PC-3 (cell line): ENCODE measurements around the gene ATP2B2. TPM values are rescaled to one million over a fixed set of nuclear protein-coding genes. Genes with fewer than 3 reads are reported as not detected.

Experiments used
- ATAC-seq: fragments of 200-7000 bp; cut with Tn5 transposase; 2 replicates; pipeline ENCODE4 v1.9.1; 2020; ENCODE audit warnings: mild to moderate bottlenecking, moderate library complexity
- BruUV-seq: library from RNA; stranded (reverse); fragments of 400-500 nt; replicated peaks from 2 replicates; lab custom pipeline; 2021; lab: Mats Ljungman, UMichigan
- CTCF ChIA-PET: fragments of 300-600 bp; sonication (Branson Sonifier 250); formaldehyde crosslinking; loops from one replicate; lab custom pipeline; 2022; ENCODE audit warnings: antibody characterized with exemption; lab: Charles Lee
- POLR2A ChIA-PET: fragments of 300-600 bp; sonication (Branson Sonifier 250); formaldehyde crosslinking; loops from one replicate; lab custom pipeline; 2022; ENCODE audit warnings: antibody characterized with exemption; ENCODE audit not compliant: unreplicated experiment; lab: Charles Lee
- DNase-seq: peaks from one replicate; pipeline ENCODE4 v3.0.0-alpha.2; 2015
- H2AFZ ChIP-seq: fragments of 300-600 bp; sonication (generic); 2 replicates; pipeline ENCODE4 v1.6.0; 2016; ENCODE audit warnings: antibody characterized with exemption, low read length
- H3F3A ChIP-seq: fragments of 300-600 bp; sonication (generic); one replicate; pipeline ENCODE4 v1.6.0; 2017; ENCODE audit warnings: antibody characterized with exemption, low read length, control low read depth, mild to moderate bottlenecking; ENCODE audit not compliant: unreplicated experiment
- H3K27ac ChIP-seq: fragments of 300-600 bp; sonication (generic); 2 replicates; pipeline ENCODE4 v1.5.1; 2016; ENCODE audit warnings: mild to moderate bottlenecking, low read length
- H3K27me3 ChIP-seq: fragments of 300-600 bp; sonication (generic); 2 replicates; pipeline ENCODE4 v1.6.1; 2016; ENCODE audit warnings: low read length, mixed read lengths
- H3K36me3 ChIP-seq: fragments of 300-600 bp; sonication (generic); 2 replicates; pipeline ENCODE4 v1.6.1; 2016; ENCODE audit warnings: low read depth, mixed run types, low read length, mixed read lengths
- H3K4me1 ChIP-seq: fragments of 300-600 bp; sonication (generic); 2 replicates; pipeline ENCODE4 v1.5.1; 2016; ENCODE audit warnings: low read length; ENCODE audit not compliant: insufficient read depth
- H3K4me2 ChIP-seq: fragments of 300-600 bp; sonication (generic); 2 replicates; pipeline ENCODE4 v1.6.0; 2016; ENCODE audit warnings: low read length
- H3K4me3 ChIP-seq: fragments of 300-600 bp; sonication (generic); 2 replicates; pipeline ENCODE4 v1.5.1; 2016; ENCODE audit warnings: mild to moderate bottlenecking, low read length, mixed read lengths
- H3K79me2 ChIP-seq: fragments of 300-600 bp; sonication (generic); 2 replicates; pipeline ENCODE4 v1.6.1; 2017; ENCODE audit warnings: low read length, mixed read lengths
- H3K9ac ChIP-seq: fragments of 300-600 bp; sonication (generic); 2 replicates; pipeline ENCODE4 v1.6.0; 2016; ENCODE audit warnings: mild to moderate bottlenecking, low read length
- H3K9me2 ChIP-seq: fragments of 300-600 bp; sonication (generic); replicated peaks from 2 replicates; pipeline ENCODE4 v1.6.1; 2016; ENCODE audit warnings: mixed run types, low read length, mixed read lengths
- H3K9me3 ChIP-seq: fragments of 300-600 bp; sonication (generic); 2 replicates; pipeline ENCODE4 v1.6.1; 2016; ENCODE audit warnings: low read length, mixed read lengths
- H4K20me1 ChIP-seq: fragments of 300-600 bp; sonication (generic); 2 replicates; pipeline ENCODE4 v1.6.1; 2016; ENCODE audit warnings: low read length, mixed read lengths
- CTCF ChIP-seq: fragments of 300-600 bp; sonication (generic); conservative IDR thresholded peaks from 2 replicates; pipeline ENCODE4 v1.5.1; 2017; ENCODE audit warnings: antibody characterized with exemption, low read depth, mild to moderate bottlenecking, low read length
- EZH2 ChIP-seq: fragments of 300-600 bp; sonication (generic); IDR thresholded peaks from one replicate; pipeline ENCODE4 v1.6.1; 2017; ENCODE audit warnings: antibody characterized with exemption, mild to moderate bottlenecking, low read length; ENCODE audit not compliant: unreplicated experiment
- EZH2phosphoT487 ChIP-seq: fragments of 300-600 bp; sonication (generic); IDR thresholded peaks from 2 replicates; pipeline ENCODE4 v1.6.1; 2018; ENCODE audit warnings: mild to moderate bottlenecking, antibody characterized with exemption, low read length, borderline replicate concordance
- intact Hi-C: fragments of 100-400 bp; cut with micrococcal nuclease; formaldehyde crosslinking; loops from 2 replicates; pipeline ENCODE4 v1.9.0; 2023
- total RNA-seq: library from RNA; depleted of rRNA; stranded (reverse); fragments of >200 nt; gene quantifications from 2 replicates; pipeline ENCODE4 v1.2.3, GENCODE V29; 2014

The ATP2B2 gene
- total RNA-seq, 1 experiment from 2014 or later = not detected

- H3K27ac ChIP-seq = no peak overlapping the region
- TF ChIP-seq EZH2phosphoT487 = no peak
- TF ChIP-seq EZH2 = no peak
- no peak for TF ChIP-seq CTCF
- DNase-seq = no peak
- CTCF ChIA-PET = no interaction called here
- intact Hi-C loops = no loop called here
- no peaks in the 10 kb centered on the region; the same call in 1 of the 2 replicates for H3K36me3 ChIP-seq
- H3K4me3 ChIP-seq = no peak overlapping the region
- POLR2A ChIA-PET = no interaction called here
- no peak overlapping the region for H3K4me2 ChIP-seq
- ATAC-seq = no peak
- H3K9ac ChIP-seq = no peak overlapping the region
- no peaks in the 10 kb centered on the region for H3K9me2 ChIP-seq
- no peaks in the 10 kb centered on the region for H3F3A ChIP-seq
- BruUV-seq = no TSS peak
- no peaks in the 10 kb centered on the region for H3K79me2 ChIP-seq
- no peaks in the 10 kb centered on the region for H4K20me1 ChIP-seq
- H3K4me1 ChIP-seq = no peaks in the 10 kb centered on the region
- no peaks in the 10 kb centered on the region for H3K27me3 ChIP-seq
- no peak overlapping the region for H2AFZ ChIP-seq
- peaks cover 6% of the 10 kb centered on the region; the same call in 1 of the 2 replicates for H3K9me3 ChIP-seq
Observed at GRCh38 chr3:10393514-10393913, 111.9 kb downstream of the ATP2B2 start.

GRCh38 chr3:10392906-10393461 is 112.4 kb downstream of the ATP2B2 start:
- Histone ChIP-seq H3K9ac (no peak overlapping the region), H3F3A (no peaks in the 10 kb centered on the region), H3K4me2 (no peak overlapping the region), H3K79me2 (no peaks in the 10 kb centered on the region), H3K9me3 (peaks cover 9% of the 10 kb centered on the region), H3K27ac (no peak overlapping the region), H3K4me3 (no peak overlapping the region), H2AFZ (no peak overlapping the region), H4K20me1 (no peaks in the 10 kb centered on the region), H3K9me2 (no peaks in the 10 kb centered on the region), H3K27me3 (no peaks in the 10 kb centered on the region), H3K36me3 (no peaks in the 10 kb centered on the region; the same call in 1 of the 2 replicates), H3K4me1 (no peaks in the 10 kb centered on the region)
- intact Hi-C loops = no loop called here
- ChIA-PET POLR2A (no interaction called here), CTCF (no interaction called here)
- no peak for DNase-seq
- TF ChIP-seq CTCF (no peak), EZH2 (no peak)
- no peak for ATAC-seq
- BruUV-seq = no TSS peak

GRCh38 chr3:10392244-10392643 is 113.1 kb downstream of the ATP2B2 start:
- no peak for DNase-seq
- Histone ChIP-seq H2AFZ (no peak overlapping the region), H3K79me2 (no peaks in the 10 kb centered on the region), H3K4me3 (no peak overlapping the region), H3K4me1 (no peaks in the 10 kb centered on the region), H3K9ac (no peak overlapping the region), H3K36me3 (no peaks in the 10 kb centered on the region; the same call in 1 of the 2 replicates), H3K27ac (no peak overlapping the region), H3K4me2 (no peak overlapping the region), H3K27me3 (no peaks in the 10 kb centered on the region), H4K20me1 (no peaks in the 10 kb centered on the region), H3F3A (no peaks in the 10 kb centered on the region), H3K9me2 (no peaks in the 10 kb centered on the region), H3K9me3 (peaks cover 16% of the 10 kb centered on the region)
- intact Hi-C loops = no loop called here
- BruUV-seq = no TSS peak
- TF ChIP-seq EZH2phosphoT487 = no peak
- TF ChIP-seq CTCF = no peak
- ATAC-seq = no peak
- POLR2A ChIA-PET = no interaction called here
- CTCF ChIA-PET = interaction anchor here (0.7 kb wide), 1 partner anchor 26 kb away, joined by 3 read pairs; no protein-coding TSS in a partner anchor
